ENCODE results near the gene PPP3CA. TPM values are rescaled to one million over a fixed set of nuclear protein-coding genes. Genes with fewer than 3 reads are reported as not detected.

PPP3CA gene
- total RNA-seq, 1 experiment from 2014 or later, result 31.0 TPM

- Histone ChIP-seq H3K36me3 (ENCODE audit: control insufficient read depth, insufficient read depth, low read length) (no peaks in the 10 kb centered on the region), H3K4me3 (ENCODE audit: low read depth in 2 of 2, low read length in 2 of 2) (no peak overlapping the region), H3K4me1 (ENCODE audit: control insufficient read depth, insufficient read depth, low read length) (no peaks in the 10 kb centered on the region), H3K27me3 (ENCODE audit: control insufficient read depth, insufficient read depth, low read length) (no peaks in the 10 kb centered on the region), H3K27ac (ENCODE audit: low read length) (no peak overlapping the region), H3K9me3 (ENCODE audit: control insufficient read depth, insufficient read depth, low read depth, low read length) (no peaks in the 10 kb centered on the region)
- intact Hi-C loops (cut with micrococcal nuclease; ENCODE audit: unreplicated experiment) (no loop called here), in situ Hi-C loops (cut with HindIII; ENCODE audit: low pct_unique_long_range_greater_than_20kb, low sequenced_read_pairs) (no loop called here)
- ChIA-PET POLR2A (no interaction called here), CTCF (no interaction called here)
- DNase-seq (ENCODE audit: low read depth, low spot score) (no peak), ATAC-seq (no peak)
- TF ChIP-seq TCF7L2 (IDR thresholded peaks at IDR 0.05; ENCODE audit: low read depth, low read length), result no peak
- no peak for TF ChIP-seq POLR2AphosphoS5 (IDR thresholded peaks at IDR 0.05; ENCODE audit: low read depth, low read length)
- TF ChIP-seq, protein P1, sequence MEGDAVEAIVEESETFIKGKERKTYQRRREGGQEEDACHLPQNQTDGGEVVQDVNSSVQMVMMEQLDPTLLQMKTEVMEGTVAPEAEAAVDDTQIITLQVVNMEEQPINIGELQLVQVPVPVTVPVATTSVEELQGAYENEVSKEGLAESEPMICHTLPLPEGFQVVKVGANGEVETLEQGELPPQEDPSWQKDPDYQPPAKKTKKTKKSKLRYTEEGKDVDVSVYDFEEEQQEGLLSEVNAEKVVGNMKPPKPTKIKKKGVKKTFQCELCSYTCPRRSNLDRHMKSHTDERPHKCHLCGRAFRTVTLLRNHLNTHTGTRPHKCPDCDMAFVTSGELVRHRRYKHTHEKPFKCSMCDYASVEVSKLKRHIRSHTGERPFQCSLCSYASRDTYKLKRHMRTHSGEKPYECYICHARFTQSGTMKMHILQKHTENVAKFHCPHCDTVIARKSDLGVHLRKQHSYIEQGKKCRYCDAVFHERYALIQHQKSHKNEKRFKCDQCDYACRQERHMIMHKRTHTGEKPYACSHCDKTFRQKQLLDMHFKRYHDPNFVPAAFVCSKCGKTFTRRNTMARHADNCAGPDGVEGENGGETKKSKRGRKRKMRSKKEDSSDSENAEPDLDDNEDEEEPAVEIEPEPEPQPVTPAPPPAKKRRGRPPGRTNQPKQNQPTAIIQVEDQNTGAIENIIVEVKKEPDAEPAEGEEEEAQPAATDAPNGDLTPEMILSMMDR (IDR thresholded peaks at IDR 0.05), result no peak
- TF ChIP-seq, protein P2, sequence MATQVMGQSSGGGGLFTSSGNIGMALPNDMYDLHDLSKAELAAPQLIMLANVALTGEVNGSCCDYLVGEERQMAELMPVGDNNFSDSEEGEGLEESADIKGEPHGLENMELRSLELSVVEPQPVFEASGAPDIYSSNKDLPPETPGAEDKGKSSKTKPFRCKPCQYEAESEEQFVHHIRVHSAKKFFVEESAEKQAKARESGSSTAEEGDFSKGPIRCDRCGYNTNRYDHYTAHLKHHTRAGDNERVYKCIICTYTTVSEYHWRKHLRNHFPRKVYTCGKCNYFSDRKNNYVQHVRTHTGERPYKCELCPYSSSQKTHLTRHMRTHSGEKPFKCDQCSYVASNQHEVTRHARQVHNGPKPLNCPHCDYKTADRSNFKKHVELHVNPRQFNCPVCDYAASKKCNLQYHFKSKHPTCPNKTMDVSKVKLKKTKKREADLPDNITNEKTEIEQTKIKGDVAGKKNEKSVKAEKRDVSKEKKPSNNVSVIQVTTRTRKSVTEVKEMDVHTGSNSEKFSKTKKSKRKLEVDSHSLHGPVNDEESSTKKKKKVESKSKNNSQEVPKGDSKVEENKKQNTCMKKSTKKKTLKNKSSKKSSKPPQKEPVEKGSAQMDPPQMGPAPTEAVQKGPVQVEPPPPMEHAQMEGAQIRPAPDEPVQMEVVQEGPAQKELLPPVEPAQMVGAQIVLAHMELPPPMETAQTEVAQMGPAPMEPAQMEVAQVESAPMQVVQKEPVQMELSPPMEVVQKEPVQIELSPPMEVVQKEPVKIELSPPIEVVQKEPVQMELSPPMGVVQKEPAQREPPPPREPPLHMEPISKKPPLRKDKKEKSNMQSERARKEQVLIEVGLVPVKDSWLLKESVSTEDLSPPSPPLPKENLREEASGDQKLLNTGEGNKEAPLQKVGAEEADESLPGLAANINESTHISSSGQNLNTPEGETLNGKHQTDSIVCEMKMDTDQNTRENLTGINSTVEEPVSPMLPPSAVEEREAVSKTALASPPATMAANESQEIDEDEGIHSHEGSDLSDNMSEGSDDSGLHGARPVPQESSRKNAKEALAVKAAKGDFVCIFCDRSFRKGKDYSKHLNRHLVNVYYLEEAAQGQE (IDR thresholded peaks at IDR 0.05; ENCODE audit: insufficient read depth in 1 of 2, low read depth in 2 of 2, low read length in 1 of 2), result no peak
- no peak for TF ChIP-seq SIN3A (IDR thresholded peaks at IDR 0.05; ENCODE audit: borderline replicate concordance, insufficient read depth, low read depth, low read length)
- BruUV-seq (replicated peaks), result no TSS peak
Observed at GRCh38 chr4:101067383-101067782, 279.9 kb downstream of the PPP3CA start.

DNA sequence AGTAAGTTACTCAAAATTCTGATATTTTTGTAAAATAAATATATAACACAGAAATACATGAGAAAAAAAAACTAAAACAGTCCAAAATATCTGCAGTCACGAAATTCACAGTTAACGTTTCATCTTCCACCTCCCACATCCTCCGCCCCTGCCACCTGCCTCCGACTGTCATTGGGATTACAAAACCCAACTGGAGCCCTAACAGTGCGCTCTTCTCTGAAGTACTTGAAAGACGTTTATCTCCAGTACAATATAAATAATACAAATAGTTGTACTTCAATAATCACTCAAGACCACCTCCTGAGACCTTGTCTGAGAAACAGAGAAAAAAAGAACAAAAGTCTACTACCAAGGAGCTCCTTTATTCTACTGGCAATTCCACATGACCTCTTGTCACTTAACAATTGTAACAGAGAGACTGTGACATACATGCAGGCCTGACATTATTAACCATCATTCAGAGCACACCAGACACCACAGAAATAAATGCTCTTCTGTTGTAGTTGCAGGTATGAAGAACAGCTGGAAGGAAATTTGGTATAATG lies 280.6 kb downstream of the PPP3CA start:
- CTCF ChIA-PET, result no interaction called here
- no peak overlapping the region for H3K4me3 ChIP-seq (ENCODE audit: low read depth in 2 of 2, low read length in 2 of 2)
- BruUV-seq (replicated peaks), result no TSS peak
- no peaks in the 10 kb centered on the region for H3K36me3 ChIP-seq (ENCODE audit: control insufficient read depth, insufficient read depth, low read length)
- in situ Hi-C loops (cut with HindIII; ENCODE audit: low pct_unique_long_range_greater_than_20kb, low sequenced_read_pairs) (no loop called here), intact Hi-C loops (cut with micrococcal nuclease; ENCODE audit: unreplicated experiment) (no loop called here)
- no peaks in the 10 kb centered on the region for H3K9me3 ChIP-seq (ENCODE audit: control insufficient read depth, insufficient read depth, low read depth, low read length)
- TF ChIP-seq, protein P1 (IDR thresholded peaks at IDR 0.05), result no peak
- no peaks in the 10 kb centered on the region for H3K4me1 ChIP-seq (ENCODE audit: control insufficient read depth, insufficient read depth, low read length)
- POLR2A ChIA-PET, result no interaction called here
- no peak for DNase-seq (ENCODE audit: low read depth, low spot score)
- no peak overlapping the region for H3K27ac ChIP-seq (ENCODE audit: low read length)
- ATAC-seq, result no peak
- no peaks in the 10 kb centered on the region for H3K27me3 ChIP-seq (ENCODE audit: control insufficient read depth, insufficient read depth, low read length)
